Measurements from ENCODE around the gene RAD51D.
"Not testable (repeated sequence)": the region's sequence is repeated elsewhere in the genome, so short reads cannot be mapped to it uniquely, and the experiment has no call there.

Gene RAD51D

GRCh38 chr17:35090707-35091106, 29.0 kb downstream of the RAD51D start:
- not testable (repeated sequence) for DNase-seq (ENCODE audit: low read depth)

GRCh38 chr17:35089586-35090296, 29.9 kb downstream of the RAD51D start:
- DNase-seq (ENCODE audit: low read depth) = peak; percentile 12

GRCh38 chr17:35088881-35089585, 30.6 kb downstream of the RAD51D start:
- peak; percentile 88 for DNase-seq (ENCODE audit: low read depth)

- no peak for DNase-seq (ENCODE audit: low read depth)
Measured at GRCh38 chr17:35088356-35088880, 31.2 kb downstream of the RAD51D start.

GRCh38 chr17:35087731-35088355, 31.8 kb downstream of the RAD51D start:
- DNase-seq (ENCODE audit: low read depth) = no peak

GRCh38 chr17:35086931-35087573, 32.6 kb downstream of the RAD51D start:
- DNase-seq (ENCODE audit: low read depth) = no peak

- DNase-seq (ENCODE audit: low read depth) = no peak
Measured at GRCh38 chr17:35086164-35086563, 33.5 kb downstream of the RAD51D start.

GRCh38 chr17:35084987-35085386, 34.7 kb downstream of the RAD51D start:
- DNase-seq (ENCODE audit: low read depth) = no peak

- DNase-seq (ENCODE audit: low read depth) = no peak
Measured at GRCh38 chr17:35083071-35083470, 36.6 kb downstream of the RAD51D start.

- DNase-seq (ENCODE audit: low read depth) = no peak
Measured at GRCh38 chr17:35082073-35082657, 37.5 kb downstream of the RAD51D start.

- no peak for DNase-seq (ENCODE audit: low read depth)
Measured at GRCh38 chr17:35081638-35082037, 38.0 kb downstream of the RAD51D start.

- no peak for DNase-seq (ENCODE audit: low read depth)
Measured at GRCh38 chr17:35080536-35080935, 39.1 kb downstream of the RAD51D start.

- DNase-seq (ENCODE audit: low read depth) = no peak
Measured at GRCh38 chr17:35079547-35080423, 39.9 kb downstream of the RAD51D start.

GRCh38 chr17:35076874-35077273, 42.8 kb downstream of the RAD51D start:
- no peak for DNase-seq (ENCODE audit: low read depth)

GRCh38 chr17:35074711-35075707, 44.7 kb downstream of the RAD51D start:
- DNase-seq (ENCODE audit: low read depth) = no peak

GRCh38 chr17:35073991-35074627, 45.6 kb downstream of the RAD51D start:
- no peak for DNase-seq (ENCODE audit: low read depth)

GRCh38 chr17:35073183-35073790, 46.4 kb downstream of the RAD51D start:
- no peak for DNase-seq (ENCODE audit: low read depth)

- no peak for DNase-seq (ENCODE audit: low read depth)
Measured at GRCh38 chr17:35069311-35069710, 50.3 kb downstream of the RAD51D start.

- no peak for DNase-seq (ENCODE audit: low read depth)
Measured at GRCh38 chr17:35068249-35068648, 51.4 kb downstream of the RAD51D start.
